Measurements from ENCODE around the gene PCGF2. TPM values are rescaled to one million over a fixed set of nuclear protein-coding genes. Genes with fewer than 3 reads are reported as not detected.

The PCGF2 gene
- total RNA-seq, 1 donor from 2014 or later = 79.4 TPM

DNA sequence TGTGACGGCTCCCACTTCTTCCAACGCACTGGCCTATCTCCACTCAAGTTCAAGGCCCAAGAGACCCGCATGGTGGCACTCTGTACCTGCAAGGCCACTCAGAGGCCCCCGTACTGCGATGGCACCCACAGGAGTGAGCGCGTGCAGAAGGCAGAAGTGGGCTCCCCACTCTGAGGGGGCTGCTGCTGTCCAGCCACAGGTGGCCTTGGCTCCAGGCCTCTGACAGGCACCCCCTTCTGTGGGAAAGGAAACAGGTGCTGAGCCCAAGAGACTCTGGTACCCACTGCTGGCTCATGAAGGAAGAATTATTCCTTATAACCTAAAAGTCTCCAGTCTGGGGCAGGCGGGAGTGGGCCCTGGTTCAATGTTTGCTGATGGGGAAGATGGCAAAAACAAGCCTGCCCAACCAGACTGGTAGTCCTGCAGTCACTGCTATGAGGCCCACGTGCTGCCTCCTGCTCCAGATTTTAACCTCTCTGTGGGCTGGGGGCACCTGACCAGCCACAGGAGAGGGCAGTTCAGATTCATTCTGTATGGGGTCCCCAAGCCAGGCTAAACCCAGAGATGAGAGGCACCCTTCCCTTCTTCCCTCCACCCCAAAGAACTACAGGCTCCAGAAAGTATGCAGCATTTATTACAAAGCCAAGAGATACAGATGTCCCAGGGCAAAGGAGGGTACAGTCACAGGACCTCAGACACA, 14.7 kb downstream of the PCGF2 start:
- H3K27ac Mint-ChIP-seq (ENCODE audit: unreplicated experiment) = no peak overlapping the region
- H3K36me3 Mint-ChIP-seq (ENCODE audit: low read depth, unreplicated experiment) = peaks cover 24% of the 10 kb centered on the region
- peaks cover 14% of the 10 kb centered on the region for H3K27me3 Mint-ChIP-seq (ENCODE audit: unreplicated experiment)
- H3K4me1 Mint-ChIP-seq (ENCODE audit: unreplicated experiment) = peaks cover 29% of the 10 kb centered on the region
- no peak for TF ChIP-seq CTCF (IDR thresholded peaks at IDR 0.05; ENCODE audit: unreplicated experiment)
- H3K9me3 Mint-ChIP-seq (ENCODE audit: unreplicated experiment) = no peaks in the 10 kb centered on the region
- peak overlapping the region; percentile 79 for H3K4me3 Mint-ChIP-seq (ENCODE audit: unreplicated experiment)
- no peak for DNase-seq (ENCODE audit: low spot score)

- DNase-seq (ENCODE audit: low spot score) = no peak
- H3K9me3 Mint-ChIP-seq (ENCODE audit: unreplicated experiment) = no peaks in the 10 kb centered on the region
Observed at GRCh38 chr17:38732376-38733281, 15.5 kb downstream of the PCGF2 start.

GRCh38 chr17:38731526-38732294, 16.4 kb downstream of the PCGF2 start:
- Mint-ChIP-seq H3K36me3 (ENCODE audit: low read depth, unreplicated experiment) (peaks cover 26% of the 10 kb centered on the region), H3K27ac (ENCODE audit: unreplicated experiment) (peak overlapping the region; percentile 91)

More at GRCh38 chr17:38732376-38733281, 15.5 kb downstream of the PCGF2 start:
- peak overlapping the region; percentile 80 for H3K4me3 Mint-ChIP-seq (ENCODE audit: unreplicated experiment)
- H3K27ac Mint-ChIP-seq (ENCODE audit: unreplicated experiment) = peak overlapping the region; percentile 91
- H3K36me3 Mint-ChIP-seq (ENCODE audit: low read depth, unreplicated experiment) = peaks cover 25% of the 10 kb centered on the region
- H3K27me3 Mint-ChIP-seq (ENCODE audit: unreplicated experiment) = peaks cover 15% of the 10 kb centered on the region
- H3K4me1 Mint-ChIP-seq (ENCODE audit: unreplicated experiment) = peaks cover 35% of the 10 kb centered on the region
- TF ChIP-seq CTCF (IDR thresholded peaks at IDR 0.05; ENCODE audit: unreplicated experiment) = no peak

More at GRCh38 chr17:38731526-38732294, 16.4 kb downstream of the PCGF2 start:
- TF ChIP-seq CTCF (IDR thresholded peaks at IDR 0.05; ENCODE audit: unreplicated experiment) = no peak
- no peaks in the 10 kb centered on the region for H3K9me3 Mint-ChIP-seq (ENCODE audit: unreplicated experiment)
- peaks cover 35% of the 10 kb centered on the region for H3K4me1 Mint-ChIP-seq (ENCODE audit: unreplicated experiment)
- peak overlapping the region; percentile 80 for H3K4me3 Mint-ChIP-seq (ENCODE audit: unreplicated experiment)
- peaks cover 15% of the 10 kb centered on the region for H3K27me3 Mint-ChIP-seq (ENCODE audit: unreplicated experiment)
- no peak for DNase-seq (ENCODE audit: low spot score)

Data from endothelial cell (in vitro differentiated cells).